GM21786 (cell line): ENCODE measurements around the gene SLC28A1.

ENCODE experiments used
- ATAC-seq: cut with Tn5 transposase; IDR thresholded peaks from one replicate; pipeline ENCODE4 v1.9.1; 2021; ENCODE audit not compliant: unreplicated experiment

SLC28A1 gene

DNA sequence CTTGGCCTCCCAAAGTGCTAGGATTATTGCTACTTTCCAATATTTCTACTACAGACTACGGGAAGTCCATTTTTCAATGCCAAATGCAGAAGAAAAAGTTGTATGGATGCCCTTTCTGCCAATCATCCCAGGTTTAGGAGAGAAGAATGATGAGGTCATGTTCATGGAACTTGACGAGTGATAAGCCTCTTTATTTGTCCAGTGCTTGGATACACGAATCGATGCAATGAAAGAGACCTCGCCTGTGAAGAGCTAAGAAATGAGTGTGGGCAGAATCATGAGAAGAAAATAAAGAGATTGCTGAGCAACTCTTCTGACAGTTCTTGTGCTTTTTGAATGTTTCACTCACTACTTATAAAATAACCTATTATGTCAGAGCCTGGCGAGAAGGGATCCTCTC, 996 bp upstream of the SLC28A1 start:
- no peak for ATAC-seq

DNA sequence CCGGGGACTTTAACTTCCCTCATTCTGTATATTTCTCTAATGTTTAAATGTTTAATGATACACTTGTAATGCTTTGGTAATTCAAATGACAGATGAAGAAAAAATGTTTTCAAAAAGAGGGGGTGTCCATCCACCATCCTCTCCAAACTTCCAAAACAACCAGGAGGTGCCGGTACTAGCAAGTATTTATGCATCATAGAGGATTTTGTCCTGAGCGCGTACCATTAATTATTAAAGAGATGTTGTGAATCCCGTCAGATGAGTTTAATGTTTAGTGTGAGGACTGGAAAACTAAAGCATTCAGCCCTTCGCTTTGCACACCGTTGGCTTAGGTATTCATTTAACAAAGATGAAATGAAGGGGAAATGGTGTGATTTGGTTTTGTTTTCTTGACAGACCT, 1.3 kb downstream of the SLC28A1 start:
- no peak for ATAC-seq

DNA sequence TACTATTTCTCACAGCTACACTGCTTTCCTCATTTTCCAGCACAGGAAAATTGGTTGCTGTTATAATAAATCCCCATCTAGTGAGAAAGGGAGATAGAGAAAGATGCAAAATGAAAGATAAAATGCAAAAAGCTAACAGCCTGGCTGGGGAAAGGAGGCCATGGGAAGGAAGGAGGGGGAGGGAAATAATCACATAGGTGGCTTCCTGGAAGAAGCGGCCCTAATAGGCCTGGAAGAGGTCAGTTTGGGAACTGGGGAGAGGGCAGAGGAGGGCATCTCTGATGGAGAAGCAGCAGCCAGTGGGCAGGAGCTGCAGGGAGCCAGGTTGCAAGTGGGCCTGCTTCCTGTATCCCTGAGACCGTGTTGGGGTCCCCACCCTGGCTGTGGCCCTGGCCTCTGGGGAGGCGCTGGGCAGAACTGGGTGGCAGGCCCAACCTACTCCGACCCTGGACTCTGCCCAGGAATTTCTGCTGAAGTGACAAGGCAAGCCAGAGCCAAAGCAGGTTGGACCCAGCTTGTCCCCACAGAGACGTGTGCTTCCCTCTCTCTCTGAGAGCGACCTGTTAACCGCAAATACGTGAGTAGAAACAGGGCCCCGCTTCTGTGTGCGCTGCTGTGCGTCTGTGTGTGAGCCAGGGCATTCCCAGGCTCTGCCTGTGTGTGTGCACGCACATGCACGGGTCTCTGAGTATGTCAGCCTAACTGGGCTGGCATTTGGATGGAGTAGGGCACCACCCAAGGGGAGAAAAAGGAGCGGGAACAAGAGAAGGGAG, 1.9 kb downstream of the SLC28A1 start:
- no peak for ATAC-seq

DNA sequence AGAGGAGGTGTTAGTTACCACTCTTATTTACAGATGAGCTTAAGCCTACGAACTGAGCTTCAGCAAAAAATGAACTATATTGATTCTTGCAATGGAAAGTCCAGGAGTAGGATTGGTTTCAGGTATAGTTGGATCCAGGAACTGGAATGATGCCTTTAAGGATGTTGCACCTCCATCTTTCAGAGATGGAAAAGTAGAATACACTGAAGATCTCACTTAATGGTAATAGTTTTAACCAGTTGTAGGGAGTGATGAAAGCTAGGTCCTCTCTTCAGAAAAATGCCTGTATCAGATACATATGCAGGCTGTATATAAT, 2.5 kb downstream of the SLC28A1 start:
- ATAC-seq: no peak

DNA sequence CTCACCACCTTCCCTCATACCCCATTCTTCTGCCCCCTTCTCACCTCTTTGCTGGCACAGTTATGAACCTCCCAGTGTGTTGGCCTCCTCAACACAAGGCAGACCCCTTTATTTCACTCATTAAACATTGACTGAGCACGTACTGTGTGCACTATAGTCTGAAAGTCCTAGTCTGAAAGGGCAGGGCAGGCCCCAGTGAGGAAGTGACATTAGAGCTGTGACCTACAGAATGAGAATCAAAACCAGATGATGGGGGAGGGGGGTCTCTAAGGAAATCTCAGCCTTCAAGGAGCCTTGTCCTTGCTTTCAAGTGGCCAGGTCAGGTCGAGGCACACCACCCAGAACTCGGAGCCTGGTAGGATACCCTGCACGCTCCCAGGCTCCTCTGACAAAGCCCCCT, 3.5 kb downstream of the SLC28A1 start:
- ATAC-seq: no peak

DNA sequence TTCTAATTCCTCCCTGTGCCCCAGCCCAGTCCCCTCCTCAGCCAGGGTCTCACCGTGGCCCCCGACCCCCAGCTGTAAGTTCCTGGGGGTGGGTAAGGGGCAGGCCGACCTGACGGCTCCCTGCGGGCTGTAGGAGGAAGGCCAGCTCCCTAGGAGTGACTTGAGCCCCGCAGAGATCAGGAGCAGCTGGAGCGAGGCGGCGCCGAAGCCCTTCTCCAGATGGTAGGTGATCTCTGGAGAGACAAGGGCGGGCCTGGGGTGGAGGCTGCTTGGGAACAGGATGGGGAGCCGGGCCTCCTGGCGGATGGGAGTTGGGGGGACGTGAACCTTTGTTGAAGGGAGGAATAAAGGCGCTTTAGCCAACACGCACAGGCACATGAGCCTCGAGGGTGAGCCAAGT, 4.2 kb downstream of the SLC28A1 start:
- ATAC-seq: no peak

DNA sequence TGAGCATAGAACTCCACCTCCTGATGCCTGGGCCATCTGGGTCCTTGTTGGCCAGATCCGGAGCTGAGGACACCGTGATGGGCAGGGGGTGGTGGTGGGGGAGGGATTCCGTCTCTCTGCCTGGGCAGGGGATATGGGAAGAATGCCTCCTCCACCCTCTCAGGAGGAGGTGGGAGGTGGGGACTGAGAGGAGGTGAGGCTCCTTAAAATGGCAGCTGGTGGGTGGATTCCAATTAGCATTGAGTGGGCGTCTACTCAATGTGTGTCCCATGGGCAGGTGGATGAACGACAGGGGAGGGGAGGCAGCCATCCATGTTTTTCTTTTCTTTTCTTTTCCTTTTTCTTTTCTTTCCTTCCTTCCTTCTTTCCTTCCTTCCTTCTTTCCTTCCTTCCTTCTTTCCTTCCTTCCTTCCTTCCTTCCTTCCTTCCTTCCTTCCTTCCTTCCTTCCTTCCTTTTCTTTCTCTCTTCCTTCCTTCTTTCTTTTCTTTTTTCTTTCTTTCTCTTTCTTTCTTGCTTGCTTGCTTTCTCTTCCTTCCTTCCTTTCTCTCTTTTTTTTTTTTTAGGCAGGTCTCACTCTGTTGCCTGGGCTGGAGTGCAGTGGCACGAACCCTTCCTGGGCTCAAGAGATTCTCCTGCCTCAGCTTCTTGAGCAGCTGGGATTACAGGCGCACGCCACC, 5.0 kb downstream of the SLC28A1 start:
- ATAC-seq: no peak

DNA sequence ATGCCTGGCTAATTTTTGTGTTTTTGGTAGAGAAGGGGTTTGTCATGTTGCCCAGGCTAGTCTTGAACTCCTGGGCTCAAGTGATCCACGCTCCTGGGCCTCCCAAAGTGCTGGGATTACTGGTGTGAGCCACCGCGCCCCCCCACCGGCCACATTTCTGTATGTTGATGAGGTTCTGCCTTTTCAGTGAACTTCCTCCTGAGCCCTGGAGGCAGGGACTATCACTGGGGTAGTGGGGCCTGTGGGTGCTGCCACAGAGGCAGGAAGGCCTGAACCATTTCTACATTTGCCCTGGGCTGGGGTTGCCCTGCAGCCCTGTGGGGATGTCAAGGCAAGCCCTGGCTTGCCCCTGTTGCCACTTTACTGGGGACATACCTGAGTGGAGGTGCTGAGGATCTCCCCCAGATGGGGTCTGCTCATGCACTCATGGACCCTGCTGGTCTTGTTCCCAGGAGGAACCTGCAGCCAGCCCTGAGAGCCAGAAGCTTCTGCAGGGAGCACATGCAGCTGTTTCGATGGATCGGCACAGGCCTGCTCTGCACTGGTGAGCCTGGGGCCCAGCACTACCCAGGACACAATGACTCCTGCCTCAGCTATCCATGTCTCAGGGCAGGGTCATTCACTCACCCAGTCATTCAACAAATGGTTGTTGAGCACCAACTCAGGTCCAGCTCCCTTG, 5.7 kb downstream of the SLC28A1 start:
- no peak for ATAC-seq

DNA sequence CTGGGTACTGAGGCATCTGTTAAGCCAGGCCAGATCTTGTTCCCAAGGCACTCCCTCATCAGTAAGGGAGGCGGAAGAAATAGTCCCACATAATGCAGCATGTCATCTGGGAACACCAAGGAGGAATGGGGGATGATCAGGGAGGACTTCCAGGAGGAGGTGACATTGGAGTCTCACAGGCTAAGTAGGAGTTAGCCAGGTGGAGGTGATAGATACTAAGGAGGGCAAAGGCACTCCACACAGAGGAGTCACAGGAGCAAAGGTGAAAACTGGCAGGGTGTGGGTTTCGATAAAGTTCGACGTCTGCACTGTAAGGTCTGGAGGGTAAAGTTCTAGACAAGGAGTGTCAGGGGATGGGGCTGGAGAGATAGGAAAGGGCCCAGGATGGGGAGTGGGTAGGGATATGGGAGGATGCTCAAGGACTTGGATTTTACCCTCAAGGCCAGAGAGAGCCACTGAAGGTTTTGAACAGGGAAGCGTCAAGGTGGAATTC, 6.3 kb downstream of the SLC28A1 start:
- no peak for ATAC-seq

DNA sequence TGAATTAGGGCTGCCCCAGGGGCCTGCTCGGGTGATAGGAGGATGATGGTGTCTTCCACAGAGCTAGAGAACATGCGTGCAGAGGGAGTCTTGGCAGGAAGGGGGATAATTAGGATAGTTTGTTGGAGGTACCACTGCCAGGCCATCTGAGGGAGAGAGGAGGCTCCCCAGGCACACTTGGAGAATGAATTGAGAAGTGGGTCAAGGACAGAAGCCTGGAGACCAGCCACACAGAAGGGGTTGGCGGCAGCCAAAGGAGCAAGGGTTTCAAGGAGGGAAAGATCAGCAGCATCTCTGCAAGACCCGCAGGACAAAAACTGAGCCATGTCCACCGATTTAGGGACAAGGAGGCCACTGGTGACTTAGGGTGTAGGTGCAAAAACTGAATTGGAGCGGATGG, 6.9 kb downstream of the SLC28A1 start:
- no peak for ATAC-seq

DNA sequence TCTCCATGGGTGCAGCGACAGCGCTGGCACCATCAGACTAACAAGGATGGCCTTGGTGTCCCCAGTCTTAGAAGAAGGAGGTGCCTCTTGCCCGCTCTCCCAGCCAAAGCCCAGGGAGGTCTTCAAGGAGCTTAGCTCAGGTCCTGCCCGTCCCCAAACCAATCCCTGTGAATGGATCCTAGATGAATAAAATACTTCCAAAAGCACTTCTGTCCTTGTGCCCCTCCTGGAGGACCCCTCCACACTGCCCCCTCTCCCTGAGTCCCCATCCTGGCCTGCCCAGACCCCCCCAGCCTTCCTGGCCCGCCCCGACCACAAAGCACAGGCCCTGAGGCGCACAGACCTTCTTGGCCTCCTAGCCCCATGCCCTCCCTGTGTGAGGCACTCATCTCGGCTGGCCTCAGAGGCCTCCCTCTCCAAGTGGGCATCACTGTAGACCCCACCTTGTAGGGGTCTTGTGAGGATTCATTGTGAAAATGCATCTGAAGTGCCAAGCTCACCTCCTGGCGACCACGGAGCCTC, 8.4 kb downstream of the SLC28A1 start:
- no peak for ATAC-seq

DNA sequence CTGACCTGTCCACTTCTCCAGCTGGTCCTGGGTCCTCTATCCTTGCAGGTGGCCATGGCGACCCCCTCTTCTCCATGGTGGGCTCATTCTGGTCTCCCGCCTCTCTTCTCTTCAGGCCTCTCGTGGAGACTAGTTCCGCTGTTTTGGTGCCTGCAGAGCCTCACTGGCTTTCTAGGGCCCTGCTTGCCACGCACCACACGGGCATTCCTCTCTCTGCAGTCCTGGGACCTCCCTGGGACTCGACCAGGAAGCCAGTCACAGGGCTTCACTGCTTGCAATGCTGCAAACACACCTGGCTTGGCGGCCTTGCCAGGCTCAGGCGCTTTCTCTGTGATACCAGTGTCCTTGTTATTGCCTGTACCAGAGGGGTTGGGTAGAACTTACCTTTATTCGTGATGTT, 9.1 kb downstream of the SLC28A1 start:
- ATAC-seq: no peak

DNA sequence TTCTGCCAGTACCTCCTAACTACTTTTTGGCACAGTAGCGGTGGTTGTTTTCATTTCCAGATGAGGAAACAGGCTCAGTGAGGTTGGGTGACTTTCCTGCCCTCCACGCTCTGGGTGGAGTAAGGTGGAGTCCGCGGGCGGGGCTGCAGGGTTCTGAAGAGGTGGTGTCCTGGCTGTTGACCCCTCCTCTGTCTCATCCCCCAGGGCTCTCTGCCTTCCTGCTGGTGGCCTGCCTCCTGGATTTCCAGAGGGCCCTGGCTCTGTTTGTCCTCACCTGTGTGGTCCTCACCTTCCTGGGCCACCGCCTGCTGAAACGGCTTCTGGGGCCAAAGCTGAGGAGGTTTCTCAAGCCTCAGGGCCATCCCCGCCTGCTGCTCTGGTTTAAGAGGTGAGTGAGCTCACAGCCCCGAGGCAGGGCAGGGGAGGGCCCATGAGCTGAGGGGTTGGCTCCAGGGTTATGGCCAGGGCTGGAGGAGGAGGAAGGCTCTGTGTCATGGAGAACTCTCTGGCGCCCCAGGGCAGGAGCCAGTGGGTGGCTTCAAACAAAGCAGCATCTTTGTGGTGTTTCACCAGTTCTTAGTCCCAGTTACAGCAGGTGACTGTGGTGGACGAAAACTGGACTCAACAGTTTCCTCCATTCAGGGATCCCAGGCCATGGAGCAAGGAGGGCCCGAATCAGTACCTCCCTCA, 10.4 kb downstream of the SLC28A1 start:
- ATAC-seq: no peak

DNA sequence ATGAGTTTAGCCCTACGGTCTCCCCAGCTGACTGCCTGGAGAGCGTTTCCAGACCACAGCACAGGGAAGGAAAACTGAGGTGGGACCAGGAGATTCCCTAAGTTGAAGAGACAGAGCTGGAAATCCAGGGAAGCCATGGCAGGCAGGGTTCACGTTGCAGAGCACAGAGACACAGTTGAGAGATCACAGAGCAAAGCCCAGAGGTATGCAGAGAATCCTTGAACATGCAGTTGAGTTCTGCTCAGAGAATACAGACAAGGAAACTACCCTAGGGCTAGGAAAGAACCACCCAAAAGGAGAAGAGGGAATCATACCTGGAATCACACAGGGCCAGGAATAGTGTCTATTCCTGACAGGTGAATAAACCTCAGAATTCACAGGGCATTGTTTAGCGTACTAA, 14.3 kb downstream of the SLC28A1 start:
- ATAC-seq: no peak

DNA sequence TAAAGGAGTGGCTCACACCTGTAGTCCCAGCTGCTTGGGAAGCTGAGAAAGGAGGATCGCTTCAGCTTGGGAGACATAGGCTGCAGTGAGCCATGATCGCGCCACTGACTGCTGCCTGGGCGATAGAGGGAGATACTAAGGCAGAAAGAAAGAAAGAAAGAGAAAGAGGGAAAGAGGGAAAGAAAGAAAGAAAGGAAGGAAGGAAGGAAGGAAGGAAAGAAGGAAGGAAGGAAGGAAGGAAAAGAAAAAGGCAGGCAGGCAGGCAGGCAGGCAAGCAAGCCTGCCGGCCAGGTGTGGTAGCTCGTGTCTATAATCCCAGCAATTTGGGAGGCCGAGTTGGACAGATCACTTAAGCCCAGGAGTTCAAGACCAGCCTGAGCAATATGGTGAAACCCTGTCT, 15.3 kb downstream of the SLC28A1 start:
- ATAC-seq: no peak

DNA sequence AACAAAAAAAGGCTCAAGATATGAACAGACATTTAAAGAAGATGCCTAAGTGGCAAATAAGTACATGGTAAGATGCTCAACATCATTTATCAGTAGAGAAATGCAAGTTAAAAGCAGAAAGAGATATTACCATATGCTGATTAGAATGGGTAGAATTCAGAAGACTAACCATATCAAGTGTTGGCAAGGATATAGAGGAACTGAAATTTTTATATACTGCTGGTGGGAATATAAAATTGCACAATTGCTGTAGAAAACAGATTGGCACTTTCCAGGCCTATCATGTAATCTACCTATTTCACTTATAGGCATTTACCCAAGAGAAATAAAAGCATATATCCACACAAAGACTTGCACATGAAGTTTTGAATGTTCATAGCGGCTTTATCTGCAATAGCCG, 17.1 kb downstream of the SLC28A1 start:
- no peak for ATAC-seq

DNA sequence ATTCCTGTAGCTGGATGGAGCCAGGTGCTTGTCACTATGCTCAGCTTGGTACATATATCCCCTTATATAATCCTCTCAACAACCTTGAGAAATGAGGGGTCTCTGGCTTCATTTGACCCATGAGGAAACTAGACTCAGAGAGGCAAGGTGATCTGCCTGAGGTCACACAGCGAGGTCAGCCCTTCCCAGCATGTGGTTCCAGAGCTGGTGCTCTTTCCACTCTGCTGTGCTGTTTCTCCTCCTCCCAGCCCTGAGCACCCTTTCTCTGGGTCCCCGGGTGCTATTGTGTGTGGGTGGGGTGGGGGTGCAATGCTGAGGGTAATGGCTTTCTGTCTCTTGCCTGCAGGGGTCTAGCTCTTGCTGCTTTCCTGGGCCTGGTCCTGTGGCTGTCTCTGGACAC, 19.3 kb downstream of the SLC28A1 start:
- no peak for ATAC-seq

DNA sequence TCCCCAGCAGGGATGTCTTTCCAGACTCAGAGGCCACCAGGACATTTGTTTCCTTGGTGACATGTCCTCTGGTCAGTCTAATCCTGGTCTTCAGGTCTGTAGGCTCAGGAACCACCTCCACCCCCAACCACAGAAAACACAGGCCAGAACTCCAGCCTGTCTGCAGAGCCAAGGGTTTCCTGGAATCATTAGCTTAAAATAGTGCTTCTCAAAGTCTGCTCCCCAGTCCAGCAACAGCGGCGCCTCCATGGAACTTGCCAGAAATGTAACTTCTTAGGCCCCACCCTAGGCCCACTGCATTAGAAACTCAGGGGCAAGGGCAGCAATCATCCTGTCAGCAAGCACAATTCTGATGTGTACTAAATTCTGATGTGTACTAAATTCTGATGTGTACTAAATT, 20.0 kb downstream of the SLC28A1 start:
- ATAC-seq: no peak

DNA sequence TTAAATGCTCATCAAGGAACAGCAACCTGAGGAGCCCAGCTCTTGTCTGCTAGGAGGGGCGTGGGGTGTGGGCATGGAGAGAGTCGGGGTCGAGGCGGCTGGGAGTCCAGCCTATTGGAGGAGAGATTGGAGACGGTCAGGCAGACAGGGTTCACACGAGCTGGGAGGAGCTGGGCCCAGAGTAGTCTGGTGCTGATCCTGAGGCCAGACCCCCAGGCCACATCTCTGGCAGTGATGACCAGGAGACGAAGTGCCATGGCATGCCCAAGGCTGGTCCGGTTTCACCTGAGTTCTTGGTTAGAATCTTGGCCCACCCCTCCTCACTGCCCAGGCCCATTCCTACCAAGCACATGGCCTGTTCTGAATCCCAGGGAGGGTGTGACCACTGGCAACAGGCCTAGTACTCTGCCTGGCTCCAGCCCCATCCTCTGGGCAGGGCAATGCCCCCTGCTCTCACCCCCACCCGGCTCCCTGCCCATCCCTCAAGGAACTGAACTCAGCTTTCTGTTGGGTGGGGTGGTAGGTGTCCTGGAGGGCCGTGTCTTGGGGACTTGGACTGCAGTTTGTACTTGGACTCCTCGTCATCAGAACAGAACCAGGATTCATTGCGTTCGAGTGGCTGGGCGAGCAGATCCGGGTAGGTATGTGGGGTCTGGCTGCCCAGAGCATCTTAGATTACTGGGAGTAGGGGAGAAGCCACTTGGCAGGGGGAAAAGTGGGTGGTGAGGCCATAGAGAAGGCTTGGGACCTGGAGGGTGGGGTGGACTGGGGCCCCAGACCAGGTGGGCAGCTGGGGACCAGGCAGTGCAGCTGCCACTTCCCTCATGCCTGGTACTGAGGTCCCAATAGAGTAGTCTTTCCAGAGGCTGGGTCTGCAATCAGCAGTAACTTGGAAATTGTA, 20.8 kb downstream of the SLC28A1 start:
- ATAC-seq: no peak

DNA sequence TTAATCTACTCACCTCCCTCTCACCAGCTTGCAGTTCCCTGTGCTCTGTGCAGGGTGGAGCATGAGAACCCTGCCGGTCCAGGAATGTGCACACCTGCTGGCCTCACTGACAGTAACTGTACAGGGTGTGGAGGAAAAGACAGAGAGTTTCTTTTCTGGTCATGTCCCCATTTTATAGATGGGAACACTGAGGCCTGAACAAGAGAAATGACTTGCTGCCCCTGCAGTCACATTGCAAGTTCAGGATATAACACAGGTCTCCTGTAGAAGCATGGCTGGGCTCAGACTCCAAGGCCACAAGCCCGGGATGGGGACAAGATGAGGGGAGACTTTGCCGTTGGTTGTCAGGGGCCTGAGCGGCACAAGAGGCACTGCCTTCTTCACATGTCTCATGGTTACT, 23.3 kb downstream of the SLC28A1 start:
- ATAC-seq: no peak
